Measurements from ENCODE around the gene UBE2D2. TPM values are rescaled to one million over a fixed set of nuclear protein-coding genes. Genes with fewer than 3 reads are reported as not detected.

Gene UBE2D2
- polyA plus RNA-seq, 2 of the 4 experiments (the other 2 are of a cell fraction), result 74.8 to 115 TPM

- CTCF ChIA-PET, result interaction anchor here (0.7 to 4.6 kb wide), 8 partner anchors 9 to 142 kb away, joined by 3 to 37 read pairs (median 6); partner anchors contain the start of gene CXXC5
- POLR2A ChIA-PET, result interaction anchor here (0.8 to 2.5 kb wide), 3 partner anchors 8 to 12 kb away, joined by 3 to 13 read pairs (median 13); partner anchors contain the start of gene CXXC5
- no peak for FAIRE-seq
- TF ChIP-seq FOSL2 (IDR thresholded peaks at IDR 0.05) (no peak), FOSL2 (CRISPR knock-in tag; IDR thresholded peaks at IDR 0.05) (no peak), ZSCAN20 (CRISPR knock-in tag; IDR thresholded peaks at IDR 0.05) (no peak), CTCF (IDR thresholded peaks at IDR 0.05) (no peak), ZNF302 (CRISPR knock-in tag; IDR thresholded peaks at IDR 0.05) (no peak)
- ATAC-seq, result peak; percentile 2 to 10; a peak in 4 of 6 replicates
- DNase-seq (ENCODE audit: low read depth in 1 of 2, low spot score in 1 of 2), result no peak
- Histone ChIP-seq H3K9me3 (no peaks in the 10 kb centered on the region), H3K4me3 (peak overlapping the region; percentile 31), H3K4me1 (peaks cover 99% of the 10 kb centered on the region), H3K27ac (peak overlapping the region; percentile 87 to 98), H3K4me2 (peak overlapping the region; percentile 75)
- WGBS (ENCODE audit: missing lambda C conversion rate), result 0% methylated on average over 1 of the region's 13 CpGs
Measured at GRCh38 chr5:139659695-139660101, 98.6 kb downstream of the UBE2D2 start.

- whole genome bisulfite sequencing (ENCODE audit: missing lambda C conversion rate), result 28% methylated on average over 11 of the region's 14 CpGs
- Histone ChIP-seq H3K4me1 (peaks cover 93% of the 10 kb centered on the region), H3K27ac (peak overlapping the region; percentile 87 to 98), H3K9me3 (no peaks in the 10 kb centered on the region), H3K4me3 (peak overlapping the region; percentile 31), H3K4me2 (peak overlapping the region; percentile 75)
- ATAC-seq (peak; percentile 47 to 69), DNase-seq (ENCODE audit: low read depth in 1 of 2, low spot score in 1 of 2) (peak in 1 of 2 experiments; percentile 68), FAIRE-seq (no peak)
- peak; percentile 51 for TF ChIP-seq ZFP36 (IDR thresholded peaks at IDR 0.05; ENCODE audit: borderline replicate concordance, partially characterized antibody)
- no peak for TF ChIP-seq PBX3 (IDR thresholded peaks at IDR 0.05)
- CTCF ChIA-PET, result interaction anchor here (0.7 to 4.6 kb wide), 9 partner anchors 9 to 143 kb away, joined by 3 to 37 read pairs (median 9); partner anchors contain the start of gene CXXC5
- POLR2A ChIA-PET, result interaction anchor here (1.5 to 2.5 kb wide), 2 partner anchors 8 to 12 kb away, joined by 13 read pairs; partner anchors contain the start of gene CXXC5
Measured at GRCh38 chr5:139660105-139660922, 99.2 kb downstream of the UBE2D2 start.

- peaks cover 84% of the 10 kb centered on the region for H3K4me1 ChIP-seq
- H3K27ac ChIP-seq, result peak overlapping the region; percentile 87 to 98
- ChIA-PET POLR2A (interaction anchor here (1.5 to 2.5 kb wide), 2 partner anchors 9 to 13 kb away, joined by 13 read pairs; partner anchors contain the start of gene CXXC5), CTCF (interaction anchor here (0.9 to 4.6 kb wide), 8 partner anchors 8 to 105 kb away, joined by 4 to 37 read pairs (median 10); partner anchors contain the start of gene CXXC5)
- peak overlapping the region; percentile 75 for H3K4me2 ChIP-seq
- peak overlapping the region; percentile 31; the same call in 2 of the 3 replicates for H3K4me3 ChIP-seq
- ATAC-seq (peak; percentile 62 to 64), FAIRE-seq (no peak), DNase-seq (ENCODE audit: low read depth in 1 of 2, low spot score in 1 of 2) (peak in 1 of 2 experiments; percentile 64)
- 72% methylated on average over 32 of the region's 41 CpGs for WGBS (ENCODE audit: missing lambda C conversion rate)
- H3K9me3 ChIP-seq, result no peaks in the 10 kb centered on the region
- TF ChIP-seq MYC (IDR thresholded peaks at IDR 0.05; ENCODE audit: borderline replicate concordance, low read length), result no peak
- TF ChIP-seq MAX (IDR thresholded peaks at IDR 0.05), result peak; percentile 73
- TF ChIP-seq ZNF302 (CRISPR knock-in tag; IDR thresholded peaks at IDR 0.05), result no peak
- TF ChIP-seq FOSL2 (IDR thresholded peaks at IDR 0.05), result no peak
- TF ChIP-seq FOSL2 (CRISPR knock-in tag; IDR thresholded peaks at IDR 0.05), result peak; percentile 74
- no peak for TF ChIP-seq ELK1 (IDR thresholded peaks at IDR 0.05; ENCODE audit: low read depth, low read length)
- no peak for TF ChIP-seq RAD21 (conservative IDR thresholded peaks at IDR 0.05 in 1 of 2, IDR thresholded peaks at IDR 0.05 in 1 of 2)
- TF ChIP-seq BCL3 (IDR thresholded peaks at IDR 0.05), result no peak
Measured at GRCh38 chr5:139660923-139661814, 100.0 kb downstream of the UBE2D2 start.
